Breast epithelium (tissue), 4 donors: ENCODE data around the gene DCAKD. TPM values are rescaled to one million over a fixed set of nuclear protein-coding genes. Genes with fewer than 3 reads are reported as not detected.

Source experiments
- DNase-seq, 2 donors: peaks; one replicate each; pipeline ENCODE4 v3.0.0-alpha.2; 2019; ENCODE audit warnings: low spot score in 2 of 2
- H3K27ac ChIP-seq, 2 donors: fragments of 200-600 bp; sonication (generic) in 1 of 2; one replicate each; pipeline ENCODE4 v1.5.1; 2016 to 2019; ENCODE audit warnings: mild to moderate bottlenecking in 1 of 2
- H3K27me3 ChIP-seq, 2 donors: fragments of 200-600 bp; sonication (generic) in 1 of 2; one replicate each; pipeline versions ENCODE4 v1.5.1 to v1.6.0; 2017 to 2019; ENCODE audit warnings: control low read depth in 1 of 2, mild to moderate bottlenecking in 1 of 2
- H3K36me3 ChIP-seq: fragments of 200-600 bp; one replicate; pipeline ENCODE4 v1.5.1; 2019
- H3K4me1 ChIP-seq, 2 donors: fragments of 200-600 bp; sonication (generic); one replicate each; pipeline ENCODE4 v1.5.1; 2016 to 2019; ENCODE audit warnings: control low read depth in 1 of 2
- H3K4me3 ChIP-seq, 3 donors: fragments of 200-600 bp; sonication (generic); 1 replicate in 2 of 3; 2 replicates in 1 of 3; pipeline ENCODE4 v1.5.1; 2016 to 2019; ENCODE audit warnings: mild to moderate bottlenecking in 3 of 3, moderate library complexity in 2 of 3
- H3K9me3 ChIP-seq, 2 donors: fragments of 200-600 bp; sonication (generic) in 1 of 2; one replicate each; pipeline ENCODE4 v1.5.1; 2016 to 2019; ENCODE audit warnings: control low read depth in 1 of 2
- CTCF ChIP-seq, 3 donors: fragments of 450-650 bp; IDR thresholded peaks; one replicate each; pipeline ENCODE4 v1.5.1; 2016 to 2017; ENCODE audit warnings: antibody characterized with exemption in 3 of 3, mild to moderate bottlenecking in 3 of 3, moderate library complexity in 3 of 3
- POLR2A ChIP-seq: fragments of 450-650 bp; IDR thresholded peaks from one replicate; pipeline ENCODE4 v1.6.1; 2016; ENCODE audit warnings: antibody characterized with exemption, mild to moderate bottlenecking, moderate library complexity
- POLR2AphosphoS5 ChIP-seq, 3 donors: sonication (generic); formaldehyde crosslinking; IDR thresholded peaks; one replicate each; pipeline ENCODE4 v1.6.1; 2017; ENCODE audit warnings: antibody characterized with exemption in 3 of 3
- intact Hi-C: fragments of 100-400 bp; cut with DNase I; formaldehyde crosslinking; loops from one replicate; pipeline ENCODE4 v1.15.1; 2023; ENCODE audit warnings: low total_unique reads
- total RNA-seq, 3 donors: library from RNA; depleted of rRNA; stranded (reverse); fragments of >200 nt; gene quantifications; one replicate each; pipeline ENCODE4 v1.1.0, GENCODE V29; 2016

Gene DCAKD
- total RNA-seq, 3 donors from 2014 or later = 44.0 to 76.8 (median 48.2) TPM

GRCh38 chr17:45063198-45063597 is 11.8 kb upstream of the DCAKD start:
- Histone ChIP-seq H3K4me3 (no peak overlapping the region), H3K9me3 (no peaks in the 10 kb centered on the region), H3K27me3 (no peaks in the 10 kb centered on the region), H3K36me3 (no peaks in the 10 kb centered on the region), H3K4me1 (peaks cover 0 to 10% of the 10 kb centered on the region in 2 donors), H3K27ac (no peak overlapping the region)
- no peak for DNase-seq
- intact Hi-C loops = no loop called here
- no peak for TF ChIP-seq POLR2A
- no peak for TF ChIP-seq CTCF (IDR thresholded peaks at IDR 0.05)
- TF ChIP-seq POLR2AphosphoS5 (IDR thresholded peaks at IDR 0.05) = no peak

- Histone ChIP-seq H3K36me3 (no peaks in the 10 kb centered on the region), H3K4me1 (peaks cover 0 to 10% of the 10 kb centered on the region in 2 donors)
- intact Hi-C loops = no loop called here
These were observed 10.3 kb upstream of the DCAKD start for GRCh38 chr17:45061606-45062205.

GRCh38 chr17:45060797-45061605 is 9.6 kb upstream of the DCAKD start, which contains the start of gene NMT1:
Gene NMT1 (plus strand): TSS chr17:45061317. CDS start chr17:45061330, 13 bp downstream.
- H3K9me3 ChIP-seq = no peaks in the 10 kb centered on the region
- H3K36me3 ChIP-seq = no peaks in the 10 kb centered on the region
- peak within 1 kb of the TSS; percentile 86 to 91 for H3K27ac ChIP-seq
- H3K27me3 ChIP-seq = no peaks in the 10 kb centered on the region
- peak; percentile 96 to 99 (median 97) for TF ChIP-seq POLR2AphosphoS5 (IDR thresholded peaks at IDR 0.05)
- peak; percentile 19 to 39 (median 27) for TF ChIP-seq CTCF (IDR thresholded peaks at IDR 0.05)
- TF ChIP-seq POLR2A = peak; percentile 92
- intact Hi-C loops = no loop called here
- peak within 1 kb of the TSS; percentile 68 to 83 (median 77) for H3K4me3 ChIP-seq
- peaks cover 0 to 10% of the 10 kb centered on the region in 2 donors for H3K4me1 ChIP-seq
- DNase-seq = peak; percentile 96 to 99

More at GRCh38 chr17:45061606-45062205, 10.3 kb upstream of the DCAKD start:
- H3K9me3 ChIP-seq = no peaks in the 10 kb centered on the region
- H3K27ac ChIP-seq = peak overlapping the region; percentile 86 to 91
- TF ChIP-seq CTCF (IDR thresholded peaks at IDR 0.05) = no peak
- TF ChIP-seq POLR2AphosphoS5 (IDR thresholded peaks at IDR 0.05) = no peak
- TF ChIP-seq POLR2A = no peak
- no peak for DNase-seq
- no peaks in the 10 kb centered on the region for H3K27me3 ChIP-seq
- peak overlapping the region; percentile 68 to 83 (median 77) for H3K4me3 ChIP-seq

GRCh38 chr17:45060382-45060796 is 9.0 kb upstream of the DCAKD start:
- intact Hi-C loops = no loop called here
- Histone ChIP-seq H3K36me3 (no peaks in the 10 kb centered on the region), H3K27ac (peak overlapping the region; percentile 86 to 91), H3K4me1 (peaks cover 0 to 10% of the 10 kb centered on the region in 2 donors), H3K4me3 (peak overlapping the region; percentile 68 to 83 (median 77)), H3K9me3 (no peaks in the 10 kb centered on the region), H3K27me3 (no peaks in the 10 kb centered on the region)
- DNase-seq = peak in 1 of 2 donors; percentile 43
- TF ChIP-seq POLR2A = no peak
- TF ChIP-seq CTCF (IDR thresholded peaks at IDR 0.05) = no peak
- TF ChIP-seq POLR2AphosphoS5 (IDR thresholded peaks at IDR 0.05) = no peak
